Muscle layer of duodenum (tissue), 2 donors: ENCODE data around the gene UNC5A.

Experiments used
- H3K27ac ChIP-seq: one replicate; pipeline ENCODE4 v1.7.0; 2013; ENCODE audit warnings: mild to moderate bottlenecking, low read length
- H3K27me3 ChIP-seq: one replicate; pipeline ENCODE4 v1.7.0; 2013; ENCODE audit warnings: low read depth, mild to moderate bottlenecking, control low read depth, low read length
- H3K36me3 ChIP-seq, 2 donors: one replicate each; pipeline ENCODE4 v1.7.0; 2013; ENCODE audit warnings: low read length in 2 of 2, control low read depth in 1 of 2, mild to moderate bottlenecking in 1 of 2; ENCODE audit not compliant: insufficient read depth in 2 of 2, control insufficient read depth in 1 of 2
- H3K4me1 ChIP-seq, 2 donors: one replicate each; pipeline ENCODE4 v1.7.0; 2013; ENCODE audit warnings: low read length in 2 of 2, mild to moderate bottlenecking in 2 of 2, control low read depth in 1 of 2, moderate library complexity in 1 of 2; ENCODE audit not compliant: insufficient read depth in 2 of 2, control insufficient read depth in 1 of 2
- H3K4me3 ChIP-seq, 2 donors: one replicate each; pipeline ENCODE4 v1.7.0; 2013; ENCODE audit warnings: low read length in 2 of 2, low read depth in 1 of 2, mild to moderate bottlenecking in 1 of 2
- H3K9me3 ChIP-seq, 2 donors: one replicate each; pipeline ENCODE4 v1.7.0; 2013; ENCODE audit warnings: low read length in 2 of 2, control low read depth in 1 of 2, mild to moderate bottlenecking in 1 of 2; ENCODE audit not compliant: control insufficient read depth in 1 of 2
- donor health status: healthy.

The UNC5A gene

GRCh38 chr5:176784218-176785165 lies 25.9 kb upstream of the UNC5A start:
- H3K27me3 ChIP-seq, result peaks cover 13% of the 10 kb centered on the region
- no peaks in the 10 kb centered on the region for H3K4me1 ChIP-seq
- no peaks in the 10 kb centered on the region for H3K9me3 ChIP-seq
- no peaks in the 10 kb centered on the region for H3K36me3 ChIP-seq
- no peak overlapping the region for H3K4me3 ChIP-seq
- H3K27ac ChIP-seq, result no peak overlapping the region

- H3K36me3 ChIP-seq, result no peaks in the 10 kb centered on the region
- H3K27me3 ChIP-seq, result peaks cover 18% of the 10 kb centered on the region
- H3K4me3 ChIP-seq, result no peak overlapping the region
- H3K9me3 ChIP-seq, result no peaks in the 10 kb centered on the region
- H3K27ac ChIP-seq, result no peak overlapping the region
- no peaks in the 10 kb centered on the region for H3K4me1 ChIP-seq
Observed at GRCh38 chr5:176785184-176786145, 24.9 kb upstream of the UNC5A start.

- no peak overlapping the region for H3K27ac ChIP-seq
- no peaks in the 10 kb centered on the region for H3K4me1 ChIP-seq
- peaks cover 15% of the 10 kb centered on the region for H3K27me3 ChIP-seq
- no peaks in the 10 kb centered on the region for H3K36me3 ChIP-seq
- H3K4me3 ChIP-seq, result no peak overlapping the region
- H3K9me3 ChIP-seq, result no peaks in the 10 kb centered on the region
Observed at GRCh38 chr5:176787676-176788075, 22.7 kb upstream of the UNC5A start.

- H3K4me3 ChIP-seq, result no peak overlapping the region
- H3K27ac ChIP-seq, result no peak overlapping the region
- H3K36me3 ChIP-seq, result no peaks in the 10 kb centered on the region
- H3K9me3 ChIP-seq, result no peaks in the 10 kb centered on the region
- H3K4me1 ChIP-seq, result no peaks in the 10 kb centered on the region
- H3K27me3 ChIP-seq, result peaks cover 15% of the 10 kb centered on the region
Observed at GRCh38 chr5:176788091-176788490, 22.3 kb upstream of the UNC5A start.

GRCh38 chr5:176788941-176789872 lies 21.2 kb upstream of the UNC5A start:
- no peak overlapping the region for H3K4me3 ChIP-seq
- H3K27me3 ChIP-seq, result peaks cover 19% of the 10 kb centered on the region
- H3K9me3 ChIP-seq, result no peaks in the 10 kb centered on the region
- H3K36me3 ChIP-seq, result no peaks in the 10 kb centered on the region
- H3K27ac ChIP-seq, result no peak overlapping the region
- H3K4me1 ChIP-seq, result no peaks in the 10 kb centered on the region

- no peak overlapping the region for H3K27ac ChIP-seq
- no peaks in the 10 kb centered on the region for H3K9me3 ChIP-seq
- H3K27me3 ChIP-seq, result peaks cover 19% of the 10 kb centered on the region
- H3K36me3 ChIP-seq, result no peaks in the 10 kb centered on the region
- H3K4me1 ChIP-seq, result no peaks in the 10 kb centered on the region
- no peak overlapping the region for H3K4me3 ChIP-seq
Observed at GRCh38 chr5:176789873-176790615, 20.3 kb upstream of the UNC5A start.

- Histone ChIP-seq H3K27me3 (peaks cover 19% of the 10 kb centered on the region), H3K9me3 (no peaks in the 10 kb centered on the region), H3K4me3 (no peak overlapping the region), H3K36me3 (no peaks in the 10 kb centered on the region), H3K4me1 (no peaks in the 10 kb centered on the region), H3K27ac (no peak overlapping the region)
Observed at GRCh38 chr5:176790941-176791340, 19.4 kb upstream of the UNC5A start.

- Histone ChIP-seq H3K9me3 (no peaks in the 10 kb centered on the region), H3K36me3 (no peaks in the 10 kb centered on the region), H3K4me3 (no peak overlapping the region), H3K27ac (no peak overlapping the region), H3K27me3 (peaks cover 25% of the 10 kb centered on the region), H3K4me1 (no peaks in the 10 kb centered on the region)
Observed at GRCh38 chr5:176792655-176793342, 17.6 kb upstream of the UNC5A start.

- no peaks in the 10 kb centered on the region for H3K36me3 ChIP-seq
- H3K9me3 ChIP-seq, result no peaks in the 10 kb centered on the region
- H3K4me1 ChIP-seq, result no peaks in the 10 kb centered on the region
- H3K4me3 ChIP-seq, result no peak overlapping the region
- peaks cover 25% of the 10 kb centered on the region for H3K27me3 ChIP-seq
- no peak overlapping the region for H3K27ac ChIP-seq
Observed at GRCh38 chr5:176793343-176793699, 17.0 kb upstream of the UNC5A start.

- no peak overlapping the region for H3K27ac ChIP-seq
- no peaks in the 10 kb centered on the region for H3K9me3 ChIP-seq
- no peaks in the 10 kb centered on the region for H3K36me3 ChIP-seq
- no peak overlapping the region for H3K4me3 ChIP-seq
- peaks cover 25% of the 10 kb centered on the region for H3K27me3 ChIP-seq
- H3K4me1 ChIP-seq, result no peaks in the 10 kb centered on the region
Observed at GRCh38 chr5:176793736-176794135, 16.6 kb upstream of the UNC5A start.
